SU-DHL-6 (cell line): ENCODE data around the gene TP53BP1.

Experiments
- CTCF ChIP-seq: fragments of 200-600 bp; sonication (generic); IDR thresholded peaks from one replicate; pipeline ENCODE4 v1.5.1; 2017; ENCODE audit warnings: antibody characterized with exemption, mild to moderate bottlenecking, low read length, moderate library complexity; ENCODE audit not compliant: insufficient read depth, poor library complexity, severe bottlenecking
- EZH2phosphoT487 ChIP-seq: fragments of 200-600 bp; sonication (generic), shearing (Covaris generic); conservative IDR thresholded peaks from 2 replicates; pipeline ENCODE4 v1.6.1; 2018; ENCODE audit warnings: mild to moderate bottlenecking, antibody characterized with exemption, low read length, moderate library complexity, mixed read lengths

GRCh38 chr15:43436395-43436794 is 56.6 kb downstream of the TP53BP1 start:
- TF ChIP-seq CTCF = no peak
- no peak for TF ChIP-seq EZH2phosphoT487
